OCI-LY1 (cell line): ENCODE measurements around the gene CHST10.

Experiments
- H2AFZ ChIP-seq: fragments of 200-600 bp; sonication (generic), shearing (Covaris generic); 2 replicates; pipeline ENCODE4 v1.6.0; 2014; ENCODE audit warnings: antibody characterized with exemption, mild to moderate bottlenecking, low read length
- H3F3A ChIP-seq: fragments of 200-600 bp; sonication (generic), shearing (Covaris generic); 2 replicates; pipeline ENCODE4 v1.6.0; 2014; ENCODE audit warnings: mild to moderate bottlenecking, antibody characterized with exemption, low read length, moderate library complexity; ENCODE audit not compliant: insufficient read depth
- H3K27ac ChIP-seq: fragments of 200-600 bp; sonication (generic); 2 replicates; pipeline ENCODE4 v1.5.1; 2014; ENCODE audit warnings: low read length, mixed run types, mild to moderate bottlenecking, low read depth; ENCODE audit not compliant: poor library complexity, severe bottlenecking
- H3K27me3 ChIP-seq: fragments of 200-600 bp; sonication (generic); 2 replicates; pipeline ENCODE4 v1.6.0; 2014; ENCODE audit warnings: antibody characterized with exemption, mild to moderate bottlenecking, low read length, moderate library complexity; ENCODE audit not compliant: insufficient read depth
- H3K36me3 ChIP-seq: fragments of 200-600 bp; sonication (generic); 2 replicates; pipeline ENCODE4 v1.6.1; 2014; ENCODE audit warnings: mild to moderate bottlenecking, antibody characterized with exemption, low read length, moderate library complexity, mixed read lengths; ENCODE audit not compliant: insufficient read depth
- H3K4me1 ChIP-seq: fragments of 200-600 bp; sonication (generic); 2 replicates; pipeline ENCODE4 v1.5.1; 2014; ENCODE audit warnings: mild to moderate bottlenecking, low read length, moderate library complexity; ENCODE audit not compliant: insufficient read depth, severe bottlenecking
- H3K4me2 ChIP-seq: fragments of 200-600 bp; sonication (generic), shearing (Covaris generic); 2 replicates; pipeline ENCODE4 v1.6.1; 2014; ENCODE audit warnings: low read length
- H3K4me3 ChIP-seq: fragments of 200-600 bp; sonication (generic); 2 replicates; pipeline ENCODE4 v1.5.1; 2014; ENCODE audit warnings: low read length, low read depth, mild to moderate bottlenecking, mixed read lengths; ENCODE audit not compliant: poor library complexity, severe bottlenecking
- H3K79me2 ChIP-seq: fragments of 200-600 bp; shearing (Covaris generic); 2 replicates; pipeline ENCODE4 v1.6.1; 2016; ENCODE audit warnings: mixed run types, low read length, mixed read lengths; ENCODE audit not compliant: insufficient read depth
- H3K9ac ChIP-seq: fragments of 200-600 bp; sonication (generic), shearing (Covaris generic); 2 replicates; pipeline ENCODE4 v1.6.1; 2014; ENCODE audit warnings: mild to moderate bottlenecking, low read length, mixed read lengths
- H3K9me2 ChIP-seq: fragments of 200-600 bp; sonication (generic), shearing (Covaris generic); 2 replicates; pipeline ENCODE4 v1.6.1; 2014; ENCODE audit warnings: low read depth, mild to moderate bottlenecking, low read length, mixed read lengths
- H3K9me3 ChIP-seq: fragments of 200-600 bp; shearing (Covaris generic); 2 replicates; pipeline ENCODE4 v1.6.1; 2014; ENCODE audit warnings: low read length, mixed read lengths
- H4K20me1 ChIP-seq: fragments of 200-600 bp; sonication (generic), shearing (Covaris generic); 2 replicates; pipeline ENCODE4 v1.6.0; 2016; ENCODE audit warnings: mild to moderate bottlenecking, low read length; ENCODE audit not compliant: insufficient read depth
- EZH2 ChIP-seq: fragments of 200-600 bp; sonication (generic), shearing (Covaris generic); IDR thresholded peaks from 2 replicates; pipeline ENCODE4 v1.8.0; 2017; ENCODE audit warnings: borderline replicate concordance, mixed run types, mild to moderate bottlenecking, antibody characterized with exemption, low read length, moderate library complexity, mixed read lengths
- TF ChIP-seq, protein P1 (sequence below): fragments of 200-600 bp; sonication (generic), shearing (Covaris generic); IDR thresholded peaks from 2 replicates; pipeline ENCODE4 v1.5.1; 2017; ENCODE audit warnings: mild to moderate bottlenecking, antibody characterized with exemption, low read length, moderate library complexity, mixed read lengths

The CHST10 gene

DNA sequence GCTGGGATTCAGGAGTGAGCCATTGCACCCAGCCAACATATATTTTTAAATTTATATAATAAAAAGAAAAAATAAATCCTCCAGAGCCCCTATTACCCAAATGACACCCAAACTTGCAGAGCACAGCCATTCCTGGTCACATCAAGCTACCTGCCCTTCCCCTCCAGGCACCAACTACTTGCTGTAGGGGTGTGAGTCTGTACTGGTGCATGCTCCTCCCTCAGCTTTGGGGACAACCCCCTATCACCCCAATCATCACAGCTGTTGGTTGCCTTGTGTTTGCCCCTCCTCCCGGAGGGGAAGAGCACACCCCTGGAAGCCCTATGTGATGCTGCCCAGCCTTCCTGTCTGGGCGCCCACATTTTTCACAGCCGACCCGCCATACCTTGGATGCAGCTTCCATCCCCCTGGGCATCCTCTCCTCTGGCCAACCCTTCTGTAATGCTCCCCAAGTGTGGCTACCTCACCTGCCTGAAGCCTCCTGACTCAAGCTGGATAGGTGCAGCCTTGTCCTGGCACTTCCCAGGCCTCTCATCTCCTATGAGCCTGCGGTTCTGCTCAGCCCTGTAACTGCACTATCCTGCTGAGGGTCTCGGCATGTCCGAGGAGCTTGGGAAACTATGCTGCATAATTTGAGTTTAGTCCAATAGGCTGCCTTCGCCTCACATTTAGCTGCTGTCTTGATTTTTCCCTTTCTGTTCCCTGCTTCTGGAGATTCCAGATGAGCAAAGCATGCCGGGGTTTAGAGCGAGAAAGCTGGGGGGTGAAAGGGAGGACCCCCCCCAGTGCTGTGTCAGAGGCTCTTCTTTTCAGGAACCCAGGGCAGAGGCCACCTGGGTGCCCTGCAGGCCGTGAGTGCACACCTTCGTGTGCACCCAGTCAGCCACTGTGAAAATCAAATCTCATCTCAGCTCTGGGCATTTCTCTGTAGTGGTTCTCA is 27.2 kb downstream of the CHST10 start:
- Histone ChIP-seq H3F3A (no peaks in the 10 kb centered on the region), H3K4me1 (peaks cover 18% of the 10 kb centered on the region), H3K9me3 (no peaks in the 10 kb centered on the region), H3K36me3 (peaks cover 8% of the 10 kb centered on the region; the same call in 1 of the 2 replicates), H3K27ac (no peak overlapping the region), H2AFZ (no peak overlapping the region), H3K9ac (no peak overlapping the region), H3K27me3 (no peaks in the 10 kb centered on the region), H3K79me2 (no peaks in the 10 kb centered on the region), H4K20me1 (no peaks in the 10 kb centered on the region), H3K9me2 (no peaks in the 10 kb centered on the region), H3K4me2 (no peak overlapping the region), H3K4me3 (no peak overlapping the region)
- no peak for TF ChIP-seq EZH2
- TF ChIP-seq, protein P1, sequence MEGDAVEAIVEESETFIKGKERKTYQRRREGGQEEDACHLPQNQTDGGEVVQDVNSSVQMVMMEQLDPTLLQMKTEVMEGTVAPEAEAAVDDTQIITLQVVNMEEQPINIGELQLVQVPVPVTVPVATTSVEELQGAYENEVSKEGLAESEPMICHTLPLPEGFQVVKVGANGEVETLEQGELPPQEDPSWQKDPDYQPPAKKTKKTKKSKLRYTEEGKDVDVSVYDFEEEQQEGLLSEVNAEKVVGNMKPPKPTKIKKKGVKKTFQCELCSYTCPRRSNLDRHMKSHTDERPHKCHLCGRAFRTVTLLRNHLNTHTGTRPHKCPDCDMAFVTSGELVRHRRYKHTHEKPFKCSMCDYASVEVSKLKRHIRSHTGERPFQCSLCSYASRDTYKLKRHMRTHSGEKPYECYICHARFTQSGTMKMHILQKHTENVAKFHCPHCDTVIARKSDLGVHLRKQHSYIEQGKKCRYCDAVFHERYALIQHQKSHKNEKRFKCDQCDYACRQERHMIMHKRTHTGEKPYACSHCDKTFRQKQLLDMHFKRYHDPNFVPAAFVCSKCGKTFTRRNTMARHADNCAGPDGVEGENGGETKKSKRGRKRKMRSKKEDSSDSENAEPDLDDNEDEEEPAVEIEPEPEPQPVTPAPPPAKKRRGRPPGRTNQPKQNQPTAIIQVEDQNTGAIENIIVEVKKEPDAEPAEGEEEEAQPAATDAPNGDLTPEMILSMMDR, result no peak

DNA sequence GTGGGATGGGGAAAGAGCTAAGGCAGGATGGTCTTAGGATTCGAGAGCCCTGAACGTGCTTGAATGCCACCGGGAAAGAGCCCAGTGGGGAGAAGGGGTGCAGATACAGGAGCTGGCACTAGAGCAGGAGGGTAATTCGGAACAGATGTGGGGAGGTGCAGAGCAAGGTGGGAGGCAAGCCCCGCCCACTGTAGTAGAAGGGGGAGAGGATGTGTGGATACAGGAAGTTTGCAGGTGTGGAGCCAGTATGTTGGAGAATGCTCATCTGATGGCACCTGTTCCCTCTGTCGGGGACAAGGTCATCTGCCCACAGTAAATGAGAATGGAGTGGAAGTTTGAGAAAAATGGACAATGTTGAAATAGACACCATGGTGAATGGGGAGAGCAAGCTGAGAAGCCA is 28.8 kb downstream of the CHST10 start:
- Histone ChIP-seq H3K79me2 (no peaks in the 10 kb centered on the region), H3K4me2 (no peak overlapping the region), H2AFZ (no peak overlapping the region), H3K9me2 (no peaks in the 10 kb centered on the region), H4K20me1 (no peaks in the 10 kb centered on the region), H3K27ac (no peak overlapping the region), H3K9ac (no peak overlapping the region), H3K36me3 (peaks cover 8% of the 10 kb centered on the region; the same call in 1 of the 2 replicates), H3K4me1 (peaks cover 2% of the 10 kb centered on the region), H3K4me3 (no peak overlapping the region), H3K9me3 (no peaks in the 10 kb centered on the region), H3F3A (no peaks in the 10 kb centered on the region), H3K27me3 (no peaks in the 10 kb centered on the region)
- TF ChIP-seq, protein P1, result no peak
- no peak for TF ChIP-seq EZH2

DNA sequence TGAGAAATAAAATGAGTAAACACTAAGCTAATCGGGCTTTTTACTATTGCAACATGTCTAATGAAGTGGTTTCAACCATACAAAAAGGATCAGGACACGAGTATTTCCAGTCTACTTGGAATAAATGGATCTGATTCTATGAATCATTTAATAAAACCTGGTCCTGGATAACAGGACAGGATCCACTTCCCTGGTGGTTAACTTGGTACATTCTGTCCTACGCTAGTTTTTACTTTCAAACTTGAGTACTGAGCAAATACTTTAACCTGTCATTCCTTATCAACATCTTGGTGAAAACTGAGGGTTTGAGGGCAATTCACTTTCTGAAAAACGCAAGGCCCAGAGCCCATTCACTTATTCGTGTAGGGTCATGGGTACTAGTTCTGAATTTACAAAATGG is 33.5 kb downstream of the CHST10 start:
- H4K20me1 ChIP-seq, result no peaks in the 10 kb centered on the region
- H3K36me3 ChIP-seq, result no peaks in the 10 kb centered on the region
- TF ChIP-seq EZH2, result no peak
- TF ChIP-seq, protein P1, result no peak
- H3K79me2 ChIP-seq, result no peaks in the 10 kb centered on the region
- H2AFZ ChIP-seq, result no peak overlapping the region
- peaks cover 3% of the 10 kb centered on the region for H3K4me1 ChIP-seq
- no peak overlapping the region for H3K4me2 ChIP-seq
- H3K27ac ChIP-seq, result no peak overlapping the region
- H3F3A ChIP-seq, result no peaks in the 10 kb centered on the region
- no peak overlapping the region for H3K9ac ChIP-seq
- no peaks in the 10 kb centered on the region for H3K9me3 ChIP-seq
- no peak overlapping the region for H3K4me3 ChIP-seq
- H3K27me3 ChIP-seq, result no peaks in the 10 kb centered on the region
- H3K9me2 ChIP-seq, result no peaks in the 10 kb centered on the region
